ENCODE results near the gene ELAC2.

The ELAC2 gene

DNA sequence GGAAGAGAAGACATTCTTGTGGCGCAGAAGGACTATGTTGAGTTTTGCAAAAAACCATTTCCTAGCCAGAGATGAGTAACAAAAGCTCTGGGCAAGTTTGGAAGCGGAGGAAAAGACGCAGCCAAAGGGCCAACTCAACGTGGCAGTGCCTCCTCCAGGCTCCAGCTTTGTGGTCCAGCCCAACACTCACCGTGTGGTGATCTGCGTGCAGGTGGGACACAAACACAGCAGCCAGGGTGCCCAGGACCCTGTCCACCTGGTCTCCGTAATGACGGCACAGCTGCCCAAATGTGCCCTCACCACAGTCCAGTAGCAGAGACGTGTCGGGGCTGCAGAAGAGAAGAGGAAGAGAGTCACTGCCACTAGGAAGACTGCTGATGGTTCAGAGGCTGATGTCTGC is 21.5 kb downstream of the ELAC2 start:
- TF ChIP-seq, protein P1, sequence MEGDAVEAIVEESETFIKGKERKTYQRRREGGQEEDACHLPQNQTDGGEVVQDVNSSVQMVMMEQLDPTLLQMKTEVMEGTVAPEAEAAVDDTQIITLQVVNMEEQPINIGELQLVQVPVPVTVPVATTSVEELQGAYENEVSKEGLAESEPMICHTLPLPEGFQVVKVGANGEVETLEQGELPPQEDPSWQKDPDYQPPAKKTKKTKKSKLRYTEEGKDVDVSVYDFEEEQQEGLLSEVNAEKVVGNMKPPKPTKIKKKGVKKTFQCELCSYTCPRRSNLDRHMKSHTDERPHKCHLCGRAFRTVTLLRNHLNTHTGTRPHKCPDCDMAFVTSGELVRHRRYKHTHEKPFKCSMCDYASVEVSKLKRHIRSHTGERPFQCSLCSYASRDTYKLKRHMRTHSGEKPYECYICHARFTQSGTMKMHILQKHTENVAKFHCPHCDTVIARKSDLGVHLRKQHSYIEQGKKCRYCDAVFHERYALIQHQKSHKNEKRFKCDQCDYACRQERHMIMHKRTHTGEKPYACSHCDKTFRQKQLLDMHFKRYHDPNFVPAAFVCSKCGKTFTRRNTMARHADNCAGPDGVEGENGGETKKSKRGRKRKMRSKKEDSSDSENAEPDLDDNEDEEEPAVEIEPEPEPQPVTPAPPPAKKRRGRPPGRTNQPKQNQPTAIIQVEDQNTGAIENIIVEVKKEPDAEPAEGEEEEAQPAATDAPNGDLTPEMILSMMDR (IDR thresholded peaks at IDR 0.05; ENCODE audit: extremely low read depth, missing control alignments) = no peak
- no peak for DNase-seq (ENCODE audit: low spot score)

DNA sequence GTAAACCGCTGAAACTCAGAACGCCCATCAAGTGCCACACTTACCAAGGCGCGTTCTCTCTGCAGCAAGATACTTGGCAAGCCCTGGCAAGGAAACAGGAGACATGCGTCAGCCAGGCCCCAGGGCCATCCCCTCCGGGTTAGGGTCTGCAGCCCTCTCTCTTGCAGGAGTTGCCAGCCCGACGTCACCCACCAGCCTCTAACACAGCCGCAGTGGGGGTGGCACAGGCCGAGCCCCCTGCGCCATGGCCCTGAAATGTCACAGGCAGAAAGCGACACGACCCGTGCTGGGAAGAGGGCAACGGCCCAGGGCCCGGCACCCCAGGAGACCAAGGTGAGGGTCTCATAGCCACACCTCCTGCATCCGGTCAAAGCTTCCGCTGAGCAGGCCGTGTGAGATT is 21.9 kb downstream of the ELAC2 start:
- DNase-seq (ENCODE audit: low spot score) = no peak
- TF ChIP-seq, protein P1 (IDR thresholded peaks at IDR 0.05; ENCODE audit: extremely low read depth, missing control alignments) = no peak

DNA sequence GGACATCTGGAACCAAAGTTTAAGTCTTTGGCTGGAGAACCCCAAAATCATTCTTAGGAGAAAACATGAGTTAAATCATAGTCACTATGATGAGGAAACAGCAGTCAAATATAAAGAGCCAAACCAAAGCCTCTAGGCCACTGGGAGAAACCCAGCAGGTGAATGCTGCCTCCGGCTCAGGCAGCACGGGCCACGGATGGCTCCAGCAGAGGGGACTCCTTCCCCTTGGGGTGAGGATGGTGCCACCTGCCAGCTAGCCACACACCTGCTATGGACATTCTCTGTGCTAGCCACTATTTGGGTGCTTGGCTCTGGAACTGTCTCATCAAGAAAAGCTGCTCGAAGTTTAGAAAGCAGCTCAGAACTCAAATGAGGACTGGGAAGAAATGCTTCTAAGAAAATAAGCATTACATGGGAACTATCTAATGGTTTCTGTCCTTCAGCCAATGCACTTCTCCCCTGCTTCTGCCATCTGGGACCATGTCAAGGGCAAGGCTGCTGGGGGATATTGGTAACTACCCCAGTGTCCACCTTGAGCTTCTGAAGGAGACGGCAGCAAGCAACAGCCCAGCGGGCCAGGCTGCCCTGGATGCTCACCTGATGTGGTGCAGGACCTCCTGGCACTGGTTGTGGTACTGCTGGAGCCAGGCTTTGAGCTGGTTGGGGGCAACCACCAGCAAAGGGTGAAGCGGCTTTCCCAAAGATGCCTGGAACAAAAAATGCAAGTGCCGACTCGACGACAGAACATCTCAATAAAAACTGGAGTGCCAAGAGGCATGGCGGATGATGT is 22.5 kb downstream of the ELAC2 start:
- TF ChIP-seq, protein P1 (IDR thresholded peaks at IDR 0.05; ENCODE audit: extremely low read depth, missing control alignments) = no peak
- DNase-seq (ENCODE audit: low spot score) = no peak

DNA sequence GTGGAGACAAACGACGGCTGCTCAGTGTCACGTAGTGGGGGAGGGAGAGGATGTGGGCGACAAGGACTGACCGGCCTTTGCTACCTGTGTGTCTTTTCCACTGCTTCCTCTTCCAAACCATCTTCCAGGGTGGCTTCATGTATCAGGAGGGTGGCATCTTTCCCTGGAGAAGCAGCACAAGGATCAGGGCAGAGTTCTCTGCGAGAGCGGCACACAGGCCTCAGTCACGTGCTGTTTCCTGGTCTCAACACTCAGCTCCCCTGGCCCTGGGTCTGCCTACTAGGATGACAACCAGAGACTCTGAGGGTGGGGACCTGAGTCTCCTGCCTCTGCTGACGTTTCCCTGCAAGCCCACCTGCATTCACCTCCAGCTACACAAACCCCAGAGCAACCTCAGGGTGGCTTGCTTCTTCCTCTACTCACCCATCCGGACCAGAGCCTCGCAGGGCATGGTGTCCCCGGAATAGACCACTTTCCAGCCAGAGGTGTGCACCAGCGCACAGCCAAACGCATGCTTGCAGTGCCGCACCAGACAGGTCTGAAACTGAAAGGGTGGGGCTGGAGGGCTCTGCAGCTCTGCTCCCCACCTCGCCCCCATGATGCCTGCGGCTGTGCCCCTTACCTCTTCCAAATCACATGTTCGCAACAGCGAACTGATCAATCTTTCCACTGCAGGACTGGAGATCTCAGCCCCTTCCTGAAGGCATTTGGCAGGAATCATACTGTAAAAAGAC is 23.3 kb downstream of the ELAC2 start:
- no peak for DNase-seq (ENCODE audit: low spot score)
- TF ChIP-seq, protein P1 (IDR thresholded peaks at IDR 0.05; ENCODE audit: extremely low read depth, missing control alignments) = no peak

DNA sequence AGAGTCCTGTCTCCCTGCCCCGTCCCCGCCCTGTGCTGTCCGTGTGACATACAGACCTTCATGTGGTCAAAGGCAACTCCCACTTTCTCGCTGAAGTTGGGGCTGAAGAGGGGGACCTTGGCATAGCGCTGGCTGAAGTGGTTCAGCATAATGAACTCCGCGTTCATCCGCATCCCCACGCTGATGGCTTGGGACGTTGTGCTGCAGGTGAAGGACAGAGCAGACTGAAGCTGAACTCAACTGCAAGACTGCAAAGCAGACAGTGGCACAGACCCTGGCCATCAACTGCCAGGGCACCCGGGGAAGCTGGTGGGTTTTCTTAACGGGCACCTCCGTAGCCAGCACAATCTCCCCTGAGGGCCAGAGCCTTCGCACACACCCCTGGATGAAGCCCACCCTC is 24.2 kb downstream of the ELAC2 start:
- TF ChIP-seq, protein P1 (IDR thresholded peaks at IDR 0.05; ENCODE audit: extremely low read depth, missing control alignments) = no peak
- no peak for DNase-seq (ENCODE audit: low spot score)

DNA sequence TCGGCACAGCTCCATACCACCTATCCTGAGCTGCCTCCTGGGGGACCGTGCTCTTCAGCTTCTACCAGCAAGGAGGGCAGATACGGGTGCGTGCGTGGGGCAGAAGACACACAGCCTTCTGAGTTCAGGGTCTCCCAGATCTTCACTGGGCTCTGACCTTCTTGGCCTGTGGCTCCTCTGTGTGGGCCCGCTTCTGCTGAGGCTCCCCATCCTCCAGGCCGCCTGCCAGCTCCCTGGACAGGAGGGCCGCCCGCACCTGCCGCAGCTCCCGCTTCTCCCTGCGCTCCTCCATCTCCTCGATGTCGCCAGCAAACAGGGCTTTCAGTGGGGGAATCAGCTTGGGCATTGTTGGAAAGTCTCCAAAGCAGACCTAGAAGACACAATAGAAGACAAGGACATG is 25.2 kb downstream of the ELAC2 start:
- DNase-seq (ENCODE audit: low spot score) = no peak
- TF ChIP-seq, protein P1 (IDR thresholded peaks at IDR 0.05; ENCODE audit: extremely low read depth, missing control alignments) = no peak

DNA sequence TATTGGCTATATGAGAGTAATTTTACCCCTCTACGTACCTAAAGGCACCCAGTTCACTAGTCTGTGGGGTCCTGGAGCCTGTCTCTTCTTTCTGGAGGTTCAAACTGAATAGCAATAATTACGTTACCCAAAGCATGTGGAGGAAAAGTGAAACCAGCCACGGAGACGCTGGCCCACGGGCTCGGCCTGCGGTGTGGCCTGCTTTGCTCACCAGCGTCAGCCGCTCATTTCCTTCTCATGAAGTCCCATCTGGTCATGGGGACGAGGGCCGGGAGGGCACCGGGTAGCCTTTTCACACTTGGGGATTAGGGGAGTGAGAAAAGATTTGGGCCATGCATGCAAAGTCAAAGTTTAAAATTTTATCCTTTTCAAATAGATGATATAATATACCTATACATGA is 26.9 kb downstream of the ELAC2 start:
- TF ChIP-seq, protein P1 (IDR thresholded peaks at IDR 0.05; ENCODE audit: extremely low read depth, missing control alignments) = no peak
- no peak for DNase-seq (ENCODE audit: low spot score)
